ENCODE results near the gene PRELID1. TPM values are rescaled to one million over a fixed set of nuclear protein-coding genes. Genes with fewer than 3 reads are reported as not detected.

PRELID1 gene
- total RNA-seq, 1 donor from 2014 or later, result 87.0 TPM

DNA sequence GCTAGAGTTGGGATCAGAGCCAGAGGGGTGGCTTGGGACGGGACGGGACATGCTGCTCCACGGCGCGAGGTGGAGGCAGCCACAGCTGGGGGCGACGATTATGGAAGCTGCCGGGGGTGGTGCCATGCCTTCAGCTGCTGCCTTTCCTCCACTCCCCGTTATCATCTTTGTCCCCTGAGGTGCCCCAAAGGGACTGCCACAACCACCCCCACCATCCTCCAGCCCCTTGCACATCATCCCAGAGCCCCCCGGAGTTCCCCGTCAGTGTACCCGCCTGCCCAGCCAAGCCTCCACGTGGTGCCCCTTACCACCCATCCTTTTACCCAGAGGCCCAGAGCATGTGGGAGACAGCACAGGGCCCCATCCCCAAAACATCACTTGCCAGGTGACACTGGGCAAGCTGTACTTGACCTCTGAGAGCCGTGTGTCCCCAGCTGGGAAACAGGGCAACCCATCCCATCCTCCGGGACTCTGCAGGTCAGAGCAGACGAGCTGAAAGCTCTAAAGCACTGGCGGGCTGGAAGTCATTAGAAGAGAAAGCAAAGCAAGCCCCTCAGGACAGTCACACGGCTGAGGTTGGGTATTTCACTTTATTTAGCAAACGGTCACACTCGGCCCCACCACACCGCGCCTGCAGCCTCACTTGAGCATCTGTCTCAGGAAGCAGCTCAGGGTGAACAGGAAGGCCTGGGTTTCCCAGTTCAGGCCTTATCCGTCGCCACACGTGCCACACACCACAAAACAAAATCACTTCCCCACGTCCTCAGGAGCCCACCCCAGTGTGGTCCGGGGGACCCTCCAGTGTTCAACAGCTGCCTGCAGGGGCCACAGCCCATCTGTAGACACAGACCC lies 27.6 kb downstream of the PRELID1 start:
- Histone ChIP-seq H3K9me3 (no peaks in the 10 kb centered on the region), H3K27ac (no peak overlapping the region), H3K4me1 (no peaks in the 10 kb centered on the region), H3K36me3 (peaks cover 63% of the 10 kb centered on the region), H3K27me3 (no peaks in the 10 kb centered on the region), H3K4me3 (no peak overlapping the region)
- ATAC-seq (no peak), DNase-seq (peak; percentile 37)
- intact Hi-C loops (cut with DNase I), result no loop called here
- TF ChIP-seq, protein P1, sequence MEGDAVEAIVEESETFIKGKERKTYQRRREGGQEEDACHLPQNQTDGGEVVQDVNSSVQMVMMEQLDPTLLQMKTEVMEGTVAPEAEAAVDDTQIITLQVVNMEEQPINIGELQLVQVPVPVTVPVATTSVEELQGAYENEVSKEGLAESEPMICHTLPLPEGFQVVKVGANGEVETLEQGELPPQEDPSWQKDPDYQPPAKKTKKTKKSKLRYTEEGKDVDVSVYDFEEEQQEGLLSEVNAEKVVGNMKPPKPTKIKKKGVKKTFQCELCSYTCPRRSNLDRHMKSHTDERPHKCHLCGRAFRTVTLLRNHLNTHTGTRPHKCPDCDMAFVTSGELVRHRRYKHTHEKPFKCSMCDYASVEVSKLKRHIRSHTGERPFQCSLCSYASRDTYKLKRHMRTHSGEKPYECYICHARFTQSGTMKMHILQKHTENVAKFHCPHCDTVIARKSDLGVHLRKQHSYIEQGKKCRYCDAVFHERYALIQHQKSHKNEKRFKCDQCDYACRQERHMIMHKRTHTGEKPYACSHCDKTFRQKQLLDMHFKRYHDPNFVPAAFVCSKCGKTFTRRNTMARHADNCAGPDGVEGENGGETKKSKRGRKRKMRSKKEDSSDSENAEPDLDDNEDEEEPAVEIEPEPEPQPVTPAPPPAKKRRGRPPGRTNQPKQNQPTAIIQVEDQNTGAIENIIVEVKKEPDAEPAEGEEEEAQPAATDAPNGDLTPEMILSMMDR (IDR thresholded peaks at IDR 0.05), result no peak

DNA sequence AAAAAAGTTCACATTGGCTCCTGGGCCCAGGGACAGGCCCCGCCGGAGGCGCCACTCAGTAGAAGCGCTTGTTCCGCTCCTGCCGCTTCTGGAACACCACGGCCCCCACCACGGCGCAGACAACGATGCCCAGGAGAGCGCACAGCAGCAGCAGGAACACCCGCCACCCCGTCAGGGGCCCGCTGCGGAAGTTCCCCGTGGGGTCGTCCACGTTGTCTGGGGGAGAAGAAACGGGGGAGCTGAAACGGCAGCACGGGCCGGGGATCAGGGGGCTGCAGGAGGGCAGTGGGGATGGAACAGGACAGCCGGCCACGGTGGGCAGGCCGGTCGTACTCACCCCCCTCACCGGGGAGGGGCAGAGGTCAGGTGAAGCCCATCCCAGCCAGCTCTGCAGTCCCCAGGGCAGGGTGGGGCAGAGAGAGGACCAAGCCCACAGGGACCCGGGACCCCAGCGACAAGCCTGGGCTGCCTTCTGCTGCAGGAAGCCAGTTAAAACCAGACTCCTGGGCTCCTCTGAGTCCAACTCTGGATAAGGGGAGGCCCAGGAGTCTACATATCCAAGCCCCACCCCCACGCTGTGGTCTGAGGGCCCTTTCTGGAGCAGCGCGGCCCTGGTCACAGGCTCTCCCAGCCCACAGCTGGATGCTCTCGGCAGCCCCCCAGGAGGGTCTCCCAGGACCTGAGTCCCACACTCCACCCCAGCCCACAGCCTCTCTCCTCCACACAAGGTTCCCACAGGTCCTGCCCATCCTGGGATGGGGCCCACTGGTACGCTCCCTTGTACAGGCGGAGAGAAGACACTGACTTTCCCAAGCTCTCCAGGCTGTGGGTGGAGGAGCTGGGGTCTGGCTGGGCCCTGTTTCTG lies 28.7 kb downstream of the PRELID1 start:
- Histone ChIP-seq H3K4me1 (no peaks in the 10 kb centered on the region), H3K27me3 (no peaks in the 10 kb centered on the region), H3K27ac (no peak overlapping the region), H3K4me3 (no peak overlapping the region), H3K9me3 (no peaks in the 10 kb centered on the region), H3K36me3 (peaks cover 74% of the 10 kb centered on the region)
- ATAC-seq, result no peak
- intact Hi-C loops (cut with DNase I), result no loop called here
- no peak for DNase-seq
- TF ChIP-seq, protein P1 (IDR thresholded peaks at IDR 0.05), result no peak

DNA sequence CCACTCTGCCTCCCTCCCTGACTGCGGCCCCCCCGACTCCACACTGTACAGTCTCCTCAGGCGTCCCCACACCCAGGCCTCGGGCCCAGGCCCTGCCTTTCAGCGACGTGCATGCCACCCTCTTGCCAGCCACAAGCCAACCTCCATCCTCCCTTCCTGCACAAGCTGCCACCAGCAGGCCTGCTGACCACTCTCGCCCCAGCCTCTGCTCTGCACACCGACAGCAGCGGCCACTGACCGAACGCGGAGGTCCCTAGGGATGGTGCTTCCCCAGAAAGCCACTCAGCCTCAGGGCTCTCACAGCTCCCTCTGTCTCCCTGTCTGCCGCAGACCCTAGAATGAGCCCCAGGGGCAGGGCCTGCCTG lies 29.3 kb downstream of the PRELID1 start:
- intact Hi-C loops (cut with DNase I), result no loop called here
- peaks cover 80% of the 10 kb centered on the region for H3K36me3 ChIP-seq

DNA sequence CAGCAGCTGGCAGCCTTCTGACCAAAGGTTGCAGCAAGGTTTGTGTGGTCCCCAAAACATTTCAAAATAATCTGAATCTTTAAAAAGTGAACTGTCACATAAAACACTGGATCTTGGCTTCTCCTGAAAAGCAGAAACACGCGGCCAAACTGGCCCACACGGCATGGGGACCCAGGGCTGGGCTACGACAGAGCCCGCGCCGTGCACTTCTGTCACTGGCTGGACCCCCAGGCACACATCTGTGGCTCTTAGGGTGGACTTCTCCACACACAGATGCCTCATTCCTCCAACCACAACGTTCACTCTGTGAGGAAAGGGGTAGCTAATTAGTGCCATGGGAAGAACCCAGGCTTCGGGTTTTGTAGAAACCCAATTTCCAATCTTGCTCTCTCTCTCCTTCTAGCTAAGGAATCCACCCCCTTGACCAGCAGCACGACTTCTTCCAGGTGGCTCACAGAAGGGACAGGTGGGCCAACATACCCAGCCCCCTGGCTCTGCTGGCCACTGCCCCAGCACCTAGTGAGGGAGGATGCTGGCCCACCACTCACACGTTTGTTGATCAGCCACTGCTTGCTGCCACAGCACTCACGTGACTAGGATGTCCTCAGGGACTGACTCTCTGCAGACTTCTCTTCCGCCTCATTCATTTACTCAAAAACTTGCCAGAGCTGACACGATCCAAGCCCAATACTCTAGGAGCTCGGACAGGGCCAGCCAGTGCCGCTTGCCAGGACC lies 30.0 kb downstream of the PRELID1 start:
- Histone ChIP-seq H3K27me3 (no peaks in the 10 kb centered on the region), H3K4me1 (no peaks in the 10 kb centered on the region), H3K4me3 (no peak overlapping the region), H3K27ac (no peak overlapping the region), H3K36me3 (peaks cover 87% of the 10 kb centered on the region), H3K9me3 (no peaks in the 10 kb centered on the region)
- ATAC-seq (no peak), DNase-seq (no peak)
- TF ChIP-seq, protein P1 (IDR thresholded peaks at IDR 0.05), result no peak
- intact Hi-C loops (cut with DNase I), result no loop called here

More for the DNA sequence above, 29.3 kb downstream of the PRELID1 start:
- H3K27me3 ChIP-seq, result no peaks in the 10 kb centered on the region
- TF ChIP-seq, protein P1 (IDR thresholded peaks at IDR 0.05), result no peak
- no peak for ATAC-seq
- no peaks in the 10 kb centered on the region for H3K4me1 ChIP-seq
- DNase-seq, result no peak
- H3K27ac ChIP-seq, result no peak overlapping the region
- H3K9me3 ChIP-seq, result no peaks in the 10 kb centered on the region
- no peak overlapping the region for H3K4me3 ChIP-seq

DNA sequence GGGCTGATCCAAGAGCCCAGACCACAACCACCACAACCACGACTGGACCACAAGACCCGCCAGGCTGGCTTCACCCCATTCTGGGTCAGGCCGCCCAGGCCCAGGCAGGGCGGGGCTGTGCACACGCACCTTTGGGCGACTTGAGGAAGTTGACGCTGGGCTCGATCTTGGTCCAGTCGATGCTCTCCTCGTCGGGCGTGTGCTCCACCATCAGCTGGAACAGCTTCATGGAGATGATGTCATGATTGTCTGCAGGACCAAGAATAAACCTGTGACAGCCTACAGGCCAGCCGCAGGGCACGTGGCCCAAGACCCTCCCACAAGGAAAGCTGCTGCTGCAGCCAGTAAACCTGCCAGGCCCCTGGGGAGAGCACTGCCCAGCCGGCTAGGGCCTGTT lies 30.6 kb downstream of the PRELID1 start:
- Histone ChIP-seq H3K36me3 (peaks cover 92% of the 10 kb centered on the region), H3K4me3 (no peak overlapping the region), H3K27ac (no peak overlapping the region), H3K27me3 (no peaks in the 10 kb centered on the region), H3K4me1 (no peaks in the 10 kb centered on the region), H3K9me3 (no peaks in the 10 kb centered on the region)
- ATAC-seq (no peak), DNase-seq (no peak)
- TF ChIP-seq, protein P1 (IDR thresholded peaks at IDR 0.05), result no peak
- intact Hi-C loops (cut with DNase I), result no loop called here

All from upper lobe of right lung (tissue), 1 donor.